K562 (cell line): ENCODE measurements around the gene CPLANE2. TPM values are rescaled to one million over a fixed set of nuclear protein-coding genes. Genes with fewer than 3 reads are reported as not detected.

Experiments
- CLOCK ChIP-seq: fragments of 250-450 bp; sonication (Bioruptor Pico); IDR thresholded peaks from 2 replicates; pipeline ENCODE4 v1.4.0; 2020; ENCODE audit warnings: mild to moderate bottlenecking, moderate library complexity, borderline replicate concordance
- CREBBP ChIP-seq: IDR thresholded peaks from one replicate; pipeline ENCODE4 v1.6.1; 2012; ENCODE audit warnings: low read depth, mild to moderate bottlenecking, control low read depth, inconsistent platforms, low read length
- E2F4 ChIP-seq: sonication (generic); formaldehyde crosslinking; IDR thresholded peaks from 2 replicates; pipeline ENCODE4 v1.8.0; 2022; ENCODE audit warnings: mild to moderate bottlenecking, low read depth, missing genetic modification reagents
- E4F1 ChIP-seq: fragments of 250-450 bp; sonication (Bioruptor Pico); IDR thresholded peaks from 2 replicates; pipeline ENCODE4 v1.5.0; 2021; ENCODE audit warnings: mild to moderate bottlenecking, borderline replicate concordance
- HDAC8 ChIP-seq: fragments of 450-650 bp; IDR thresholded peaks from 2 replicates; pipeline ENCODE4 v1.6.1; 2016; ENCODE audit warnings: mild to moderate bottlenecking, missing genetic modification characterization, moderate library complexity, missing compliant biosample characterization
- PRPF4 ChIP-seq: fragments of 200-400 bp; formaldehyde crosslinking; IDR thresholded peaks from one replicate; pipeline ENCODE4 v1.6.1; 2017; ENCODE audit warnings: low read length, low read depth, mild to moderate bottlenecking; ENCODE audit not compliant: insufficient read depth, poor library complexity, severe bottlenecking
- THRA ChIP-seq: fragments of 450-650 bp; IDR thresholded peaks from 2 replicates; pipeline ENCODE4 v1.6.1; 2017; ENCODE audit warnings: mild to moderate bottlenecking, moderate library complexity
- ZNF121 ChIP-seq: sonication (generic); formaldehyde crosslinking; conservative IDR thresholded peaks from 2 replicates; pipeline ENCODE4 v1.8.0; 2022; ENCODE audit warnings: missing genetic modification reagents
- ZNF592 ChIP-seq: fragments of 450-650 bp; IDR thresholded peaks from 2 replicates; pipeline ENCODE4 v1.6.1; 2017; ENCODE audit warnings: antibody characterized with exemption, mild to moderate bottlenecking
- polyA plus RNA-seq, 8 experiments: library from polyadenylated mRNA; depleted of rRNA in 4 of 8; stranded (reverse) in 5 of 8; unstranded in 3 of 8; fragments of >200 nt; fragmentation: Nextera tagmentation in 2 of 8; fragmentation: Illumina TruSeq in 1 of 8; extraction: Ambion mirVana in 2 of 8; extraction: Trizol in 1 of 8; gene quantifications; 2 replicates each; pipeline versions ENCODE4 v1.2.1 to v1.2.3, GENCODE V29; 2011 to 2014; ENCODE audit warnings: inconsistent platforms in 1 of 8, missing spikeins in 1 of 8
- total RNA-seq, 7 experiments: library from RNA; depleted of rRNA in 6 of 7; stranded (reverse); fragments of >200 nt in 6 of 7; fragmentation: Illumina TruSeq in 2 of 7; extraction: Trizol in 2 of 7; gene quantifications; 2 replicates each; pipeline versions ENCODE4 v1.2.1 to v1.2.3, GENCODE V29; 2011 to 2021; ENCODE audit warnings: low replicate concordance in 1 of 7

CPLANE2 gene
- total and polyA plus RNA-seq, 9 of the 15 experiments (the other 6 are each of a cell fraction or from before 2014, with no cell fraction given), result 0.17 to 20.9 (median 8.1) TPM

DNA sequence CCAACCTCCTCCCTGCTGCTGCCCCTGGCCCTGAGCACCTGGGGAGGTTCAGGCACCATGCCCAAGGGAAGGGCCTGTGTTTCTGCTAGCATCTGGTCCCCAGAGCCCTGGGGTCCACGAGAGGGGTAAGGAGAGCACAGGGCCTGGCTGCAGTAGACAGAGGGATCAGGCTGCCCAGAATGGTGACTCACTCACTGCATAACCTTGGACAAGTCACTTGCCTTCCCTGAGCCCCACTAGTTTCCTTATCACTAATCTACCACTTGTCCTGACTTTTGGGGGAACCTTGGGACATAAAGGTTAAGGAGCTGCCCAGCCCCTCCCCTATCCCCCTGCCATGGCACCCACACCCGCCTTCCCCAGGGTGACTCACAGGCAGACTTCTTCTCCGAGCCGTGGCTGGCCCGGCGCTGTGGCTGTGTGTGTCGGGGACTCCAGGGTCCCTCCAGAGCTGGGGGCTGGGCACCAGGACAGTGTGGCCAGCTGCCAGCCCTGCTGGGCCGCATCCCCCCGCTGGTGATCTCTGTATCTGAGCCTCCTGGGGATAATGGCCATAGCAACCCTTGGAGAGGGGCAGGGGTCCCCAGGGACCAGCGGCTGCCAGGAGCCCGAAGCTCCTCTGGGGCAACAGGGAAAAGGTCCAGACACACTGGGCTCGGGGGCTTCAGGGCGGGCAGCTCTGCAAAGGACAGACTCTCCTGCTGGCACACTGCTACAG is 28.6 kb downstream of the CPLANE2 start (continued):
- peak; percentile 79; the same call in 1 of the 2 replicates for TF ChIP-seq ZNF592
- TF ChIP-seq ZNF121, result no peak
- TF ChIP-seq E2F4 (CRISPR knock-in tag), result no peak
- TF ChIP-seq E4F1 (CRISPR knock-in tag), result no peak
- no peak for TF ChIP-seq CREBBP
- TF ChIP-seq HDAC8 (tag), result no peak
- TF ChIP-seq THRA, result no peak
- TF ChIP-seq CLOCK (CRISPR knock-in tag), result no peak
- no peak for TF ChIP-seq PRPF4
